ENCODE measurements around the gene CAPN14.

DNA sequence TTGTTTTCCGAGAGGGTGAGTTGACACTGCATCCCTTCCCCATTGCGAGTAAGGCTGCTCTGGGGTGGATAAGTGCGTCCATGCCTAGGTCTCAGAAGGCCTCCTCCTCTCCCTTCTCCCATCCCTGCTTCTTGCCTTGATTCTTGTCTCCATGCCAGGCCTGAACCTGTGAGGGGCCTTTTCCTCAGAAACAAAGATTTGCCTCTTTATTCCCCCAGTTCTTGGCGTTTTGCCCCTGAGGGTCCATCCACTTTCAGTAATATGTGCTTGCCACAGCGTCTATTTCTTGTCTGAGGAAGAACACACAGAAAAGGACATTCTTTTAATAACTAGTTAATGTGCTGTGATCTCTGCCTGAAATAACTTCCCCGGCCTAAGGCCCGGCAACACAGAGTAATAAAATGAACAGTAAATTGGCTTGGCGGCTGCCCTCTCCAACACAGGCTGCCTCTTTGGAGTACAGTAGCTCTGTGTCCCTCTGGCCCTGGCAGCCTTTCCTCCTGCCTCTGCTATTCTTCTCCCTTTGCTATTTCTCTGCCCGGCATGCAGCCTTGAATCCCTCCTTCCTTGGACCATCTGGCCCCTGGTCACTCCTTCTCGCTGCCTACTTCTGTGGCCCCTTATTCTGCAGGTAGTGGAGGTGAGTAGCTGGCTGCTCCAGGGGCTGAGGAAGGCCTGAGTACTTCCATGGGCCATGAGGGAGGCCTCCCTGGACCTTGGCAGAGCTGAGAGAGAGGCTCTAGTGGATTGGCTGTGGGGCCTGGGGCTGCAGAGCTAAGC, 21.0 kb upstream of the CAPN14 start:
- no peak for TF ChIP-seq POLR2AphosphoS5 (IDR thresholded peaks at IDR 0.05; ENCODE audit: low read depth, low read length)
- TF ChIP-seq TAF1 (IDR thresholded peaks at IDR 0.05; ENCODE audit: borderline replicate concordance, low read depth, low read length): no peak

Data from GM12892 (cell line).